GM12878 (cell line): ENCODE data around the gene MPIG6B.

Experiments
- BHLHE40 ChIP-seq, 2 experiments: fragments of 450-650 bp in 1 of 2; IDR thresholded peaks; 2 replicates each; pipeline ENCODE4 v1.6.1; 2011 to 2017; ENCODE audit warnings: low read depth in 2 of 2, borderline replicate concordance in 1 of 2, improper control_type of control experiment in 1 of 2, low read length in 1 of 2, mild to moderate bottlenecking in 1 of 2
- CREB1 ChIP-seq: IDR thresholded peaks from 2 replicates; pipeline ENCODE4 v1.6.1; 2012; ENCODE audit warnings: low read depth, mild to moderate bottlenecking, inconsistent platforms
- EZH2 ChIP-seq: IDR thresholded peaks from 2 replicates; pipeline ENCODE4 v1.6.1; 2012; ENCODE audit warnings: low read depth, mild to moderate bottlenecking, control low read depth, inconsistent platforms, low read length, borderline replicate concordance; ENCODE audit not compliant: control insufficient read depth
- FOS ChIP-seq: IDR thresholded peaks from 3 replicates; pipeline ENCODE4 v1.6.1; 2011; ENCODE audit warnings: borderline replicate concordance; ENCODE audit not compliant: insufficient read length; ENCODE audit errors: extremely low read depth
- NBN ChIP-seq: fragments of 450-650 bp; IDR thresholded peaks from 2 replicates; pipeline ENCODE4 v1.6.1; 2016
- RAD21 ChIP-seq: IDR thresholded peaks from 2 replicates; pipeline ENCODE4 v1.6.1; 2011; ENCODE audit warnings: mild to moderate bottlenecking, low read depth, low read length, moderate library complexity; ENCODE audit not compliant: insufficient read depth
- SIX5 ChIP-seq: IDR thresholded peaks from 2 replicates; pipeline ENCODE4 v1.6.1; 2011; ENCODE audit warnings: mild to moderate bottlenecking, low read depth, low read length, moderate library complexity; ENCODE audit not compliant: severe bottlenecking
- ZNF217 ChIP-seq: fragments of 450-650 bp; IDR thresholded peaks from 2 replicates; pipeline ENCODE4 v1.6.1; 2017; ENCODE audit warnings: antibody characterized with exemption, mild to moderate bottlenecking
- TF ChIP-seq, protein P1 (sequence below), 3 experiments: IDR thresholded peaks in 2 of 3; conservative IDR thresholded peaks in 1 of 3; 2 replicates each; pipeline ENCODE4 v1.5.1; 2011; ENCODE audit warnings: low read depth in 3 of 3, low read length in 3 of 3, mild to moderate bottlenecking in 3 of 3, control low read depth in 2 of 3, moderate library complexity in 2 of 3, inconsistent platforms in 1 of 3, mixed read lengths in 1 of 3; ENCODE audit not compliant: control insufficient read depth in 2 of 3, insufficient read depth in 1 of 3; ENCODE audit errors: extremely low read depth in 1 of 3
- TF ChIP-seq, protein P2 (sequence below): fragments of 450-650 bp; IDR thresholded peaks from 2 replicates; pipeline ENCODE4 v1.6.1; 2017; ENCODE audit warnings: mild to moderate bottlenecking

DNA sequence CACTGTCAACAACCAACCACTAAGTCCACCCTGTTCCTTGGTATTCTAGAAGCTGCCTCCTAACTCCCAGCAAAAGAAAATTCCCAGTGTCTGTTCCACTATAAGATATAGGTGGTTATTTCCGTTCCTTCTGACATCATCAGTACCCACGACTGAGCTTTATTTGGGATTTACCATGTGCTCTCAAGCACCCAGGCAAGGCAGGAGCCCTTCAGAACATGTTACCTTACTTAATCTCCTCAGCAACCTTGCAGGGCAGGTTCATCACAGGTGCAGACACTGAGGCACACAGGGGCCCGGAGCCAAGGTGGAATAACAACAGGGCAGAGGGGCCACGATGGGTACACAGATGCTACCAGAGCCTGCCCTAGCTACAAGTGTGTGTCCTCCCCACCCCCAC lies 30.8 kb upstream of the MPIG6B start:
- TF ChIP-seq RAD21 = no peak
- TF ChIP-seq CREB1 = no peak
- no peak for TF ChIP-seq ZNF217
- no peak for TF ChIP-seq EZH2
- no peak for TF ChIP-seq SIX5
- TF ChIP-seq, protein P1, sequence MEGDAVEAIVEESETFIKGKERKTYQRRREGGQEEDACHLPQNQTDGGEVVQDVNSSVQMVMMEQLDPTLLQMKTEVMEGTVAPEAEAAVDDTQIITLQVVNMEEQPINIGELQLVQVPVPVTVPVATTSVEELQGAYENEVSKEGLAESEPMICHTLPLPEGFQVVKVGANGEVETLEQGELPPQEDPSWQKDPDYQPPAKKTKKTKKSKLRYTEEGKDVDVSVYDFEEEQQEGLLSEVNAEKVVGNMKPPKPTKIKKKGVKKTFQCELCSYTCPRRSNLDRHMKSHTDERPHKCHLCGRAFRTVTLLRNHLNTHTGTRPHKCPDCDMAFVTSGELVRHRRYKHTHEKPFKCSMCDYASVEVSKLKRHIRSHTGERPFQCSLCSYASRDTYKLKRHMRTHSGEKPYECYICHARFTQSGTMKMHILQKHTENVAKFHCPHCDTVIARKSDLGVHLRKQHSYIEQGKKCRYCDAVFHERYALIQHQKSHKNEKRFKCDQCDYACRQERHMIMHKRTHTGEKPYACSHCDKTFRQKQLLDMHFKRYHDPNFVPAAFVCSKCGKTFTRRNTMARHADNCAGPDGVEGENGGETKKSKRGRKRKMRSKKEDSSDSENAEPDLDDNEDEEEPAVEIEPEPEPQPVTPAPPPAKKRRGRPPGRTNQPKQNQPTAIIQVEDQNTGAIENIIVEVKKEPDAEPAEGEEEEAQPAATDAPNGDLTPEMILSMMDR (IDR thresholded peaks at IDR 0.05 in 2 of 3, conservative IDR thresholded peaks at IDR 0.05 in 1 of 3; ENCODE audit: control insufficient read depth in 2 of 3, extremely low read depth in 1 of 3, insufficient read depth in 1 of 3, low read depth in 3 of 3, low read length in 3 of 3) = no peak
- TF ChIP-seq FOS = no peak
- no peak for TF ChIP-seq BHLHE40 (IDR thresholded peaks at IDR 0.05; ENCODE audit: borderline replicate concordance in 1 of 2, low read depth in 2 of 2, low read length in 1 of 2)
- TF ChIP-seq, protein P2, sequence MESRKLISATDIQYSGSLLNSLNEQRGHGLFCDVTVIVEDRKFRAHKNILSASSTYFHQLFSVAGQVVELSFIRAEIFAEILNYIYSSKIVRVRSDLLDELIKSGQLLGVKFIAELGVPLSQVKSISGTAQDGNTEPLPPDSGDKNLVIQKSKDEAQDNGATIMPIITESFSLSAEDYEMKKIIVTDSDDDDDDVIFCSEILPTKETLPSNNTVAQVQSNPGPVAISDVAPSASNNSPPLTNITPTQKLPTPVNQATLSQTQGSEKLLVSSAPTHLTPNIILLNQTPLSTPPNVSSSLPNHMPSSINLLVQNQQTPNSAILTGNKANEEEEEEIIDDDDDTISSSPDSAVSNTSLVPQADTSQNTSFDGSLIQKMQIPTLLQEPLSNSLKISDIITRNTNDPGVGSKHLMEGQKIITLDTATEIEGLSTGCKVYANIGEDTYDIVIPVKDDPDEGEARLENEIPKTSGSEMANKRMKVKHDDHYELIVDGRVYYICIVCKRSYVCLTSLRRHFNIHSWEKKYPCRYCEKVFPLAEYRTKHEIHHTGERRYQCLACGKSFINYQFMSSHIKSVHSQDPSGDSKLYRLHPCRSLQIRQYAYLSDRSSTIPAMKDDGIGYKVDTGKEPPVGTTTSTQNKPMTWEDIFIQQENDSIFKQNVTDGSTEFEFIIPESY = no peak
- no peak for TF ChIP-seq NBN
